Measurements from ENCODE around the gene KCNMA1.

GRCh38 chr10:77640167-77640566, 2.6 kb upstream of the KCNMA1 start:
- TF ChIP-seq SUZ12 (IDR thresholded peaks at IDR 0.05; ENCODE audit: extremely low read depth, insufficient read depth, insufficient read length) = no peak
- TF ChIP-seq YY1 (IDR thresholded peaks at IDR 0.05; ENCODE audit: insufficient read depth, insufficient read length) = no peak
- TF ChIP-seq ZNF274 (IDR thresholded peaks at IDR 0.05; ENCODE audit: low read depth, low read length) = no peak

Measured in NT2/D1 (cell line).